ENCODE data around the gene TNNC1. TPM values are rescaled to one million over a fixed set of nuclear protein-coding genes. Genes with fewer than 3 reads are reported as not detected.
A peak's percentile ranks its signal among the peaks of the same experiment; 100 is the strongest.

TNNC1 gene
- total and polyA plus RNA-seq, 10 donors = 0.74 to 5.8 (median 1.9) TPM

DNA sequence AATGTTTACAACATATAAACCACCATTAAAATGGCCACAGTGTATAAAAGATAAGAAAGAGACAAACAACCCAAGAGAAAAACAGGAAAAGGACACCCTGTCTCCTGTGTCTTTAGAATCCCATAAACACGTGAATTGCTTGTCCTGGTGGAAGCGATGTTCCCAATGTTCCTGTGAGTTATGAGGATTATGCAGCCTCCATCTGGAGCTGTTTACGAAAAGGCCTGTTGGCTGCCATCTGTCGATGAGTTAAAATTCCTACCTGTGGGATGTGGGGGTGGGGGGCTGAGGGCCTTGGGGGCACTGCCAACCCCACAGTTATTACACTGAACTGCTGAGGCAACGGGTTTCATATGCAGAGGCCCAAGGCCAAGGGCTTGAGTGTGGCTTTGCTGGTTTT, 15.2 kb upstream of the TNNC1 start:
- H3K36me3 ChIP-seq = peaks cover 0 to 90% (median 45%) of the 10 kb centered on the region in 6 donors
- no peak for TF ChIP-seq POLR2AphosphoS5 (IDR thresholded peaks at IDR 0.05)
- TF ChIP-seq CTCF (IDR thresholded peaks at IDR 0.05 in 8 of 11, conservative IDR thresholded peaks at IDR 0.05 in 3 of 11) = no peak
- no peak for TF ChIP-seq POLR2A (IDR thresholded peaks at IDR 0.05)

DNA sequence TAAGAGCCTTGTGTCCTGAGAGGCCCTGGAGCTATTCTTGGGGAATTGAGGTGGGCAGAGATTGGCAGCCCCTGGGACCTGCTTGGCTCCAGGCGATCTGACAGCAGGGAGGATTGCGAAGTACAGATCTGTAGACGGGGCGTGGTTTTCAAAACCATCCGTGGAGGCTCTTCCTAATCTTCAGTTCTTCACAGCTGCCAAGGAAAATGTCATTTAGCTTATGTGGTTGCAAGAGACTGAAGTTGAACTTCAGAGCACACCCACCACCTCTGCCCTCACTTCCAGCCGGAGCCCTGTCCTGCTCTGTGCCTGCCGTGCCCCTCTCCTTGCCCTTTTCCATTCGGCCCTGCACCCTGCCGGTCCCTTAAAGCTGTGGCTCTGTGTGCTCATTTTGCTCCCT, 14.5 kb upstream of the TNNC1 start:
- intact Hi-C loops (cut with DNase I; ENCODE audit: low total_unique reads) = no loop called here
- 66 to 85% (median 73%) methylated on average over 9 of the region's 9 CpGs for WGBS, 5 donors
- Histone ChIP-seq H3K4me3 (no peak overlapping the region), H3K27ac (no peak overlapping the region), H3K27me3 (replicated peaks in 1 of 7) (no peaks in the 10 kb centered on the region), H3K36me3 (peaks cover 0 to 88% (median 39%) of the 10 kb centered on the region in 6 donors), H3K9me3 (no peaks in the 10 kb centered on the region), H3K4me1 (peaks cover 0 to 37% (median 9%) of the 10 kb centered on the region in 6 donors)
- no peak for TF ChIP-seq POLR2A (IDR thresholded peaks at IDR 0.05)
- no peak for TF ChIP-seq POLR2AphosphoS5 (IDR thresholded peaks at IDR 0.05)
- no peak for TF ChIP-seq CTCF (IDR thresholded peaks at IDR 0.05 in 8 of 11, conservative IDR thresholded peaks at IDR 0.05 in 3 of 11)
- no peak for DNase-seq

More for the DNA sequence above, 15.2 kb upstream of the TNNC1 start:
- no peak for DNase-seq
- peaks cover 0 to 31% (median 8%) of the 10 kb centered on the region in 6 donors for H3K4me1 ChIP-seq
- intact Hi-C loops (cut with DNase I; ENCODE audit: low total_unique reads) = no loop called here
- no peak overlapping the region for H3K27ac ChIP-seq
- no peaks in the 10 kb centered on the region for H3K9me3 ChIP-seq
- H3K27me3 ChIP-seq (replicated peaks in 1 of 7) = no peaks in the 10 kb centered on the region
- no peak overlapping the region for H3K4me3 ChIP-seq
- WGBS, 5 donors = 86 to 92% (median 88%) methylated on average over 5 of the region's 5 CpGs

DNA sequence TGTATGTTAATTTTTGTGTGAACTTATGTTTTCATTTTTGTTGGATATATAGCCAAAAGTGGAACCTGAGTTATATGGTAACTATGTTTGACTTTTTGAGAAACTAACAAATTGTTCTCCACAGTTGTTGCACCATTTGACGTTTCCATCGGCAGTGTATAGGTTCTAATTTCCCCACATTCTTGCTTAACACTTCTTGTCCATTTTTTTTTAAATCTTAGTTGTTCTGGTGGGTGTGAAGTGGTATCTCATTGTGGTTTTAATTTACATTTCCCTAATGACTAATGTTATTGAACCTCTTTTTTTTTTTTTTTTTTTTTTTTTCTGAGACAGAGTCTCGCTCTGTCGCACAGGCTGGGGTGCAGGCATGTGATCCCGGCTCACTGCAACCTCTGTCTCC, 9.6 kb upstream of the TNNC1 start:
- Histone ChIP-seq H3K27me3 (replicated peaks in 1 of 7) (no peaks in the 10 kb centered on the region), H3K4me3 (no peak overlapping the region), H3K9me3 (no peaks in the 10 kb centered on the region), H3K27ac (peak overlapping the region in 1 of 8 donors; percentile 35), H3K36me3 (peaks cover 0 to 91% (median 41%) of the 10 kb centered on the region in 6 donors), H3K4me1 (peaks cover 0 to 46% (median 13%) of the 10 kb centered on the region in 6 donors)
- DNase-seq = no peak
- intact Hi-C loops (cut with DNase I; ENCODE audit: low total_unique reads) = no loop called here
- 46 to 77% (median 66%) methylated on average over 5 of the region's 5 CpGs for WGBS, 5 donors
- TF ChIP-seq CTCF (IDR thresholded peaks at IDR 0.05 in 8 of 11, conservative IDR thresholded peaks at IDR 0.05 in 3 of 11) (no peak), POLR2AphosphoS5 (IDR thresholded peaks at IDR 0.05) (no peak), POLR2A (IDR thresholded peaks at IDR 0.05) (no peak)

DNA sequence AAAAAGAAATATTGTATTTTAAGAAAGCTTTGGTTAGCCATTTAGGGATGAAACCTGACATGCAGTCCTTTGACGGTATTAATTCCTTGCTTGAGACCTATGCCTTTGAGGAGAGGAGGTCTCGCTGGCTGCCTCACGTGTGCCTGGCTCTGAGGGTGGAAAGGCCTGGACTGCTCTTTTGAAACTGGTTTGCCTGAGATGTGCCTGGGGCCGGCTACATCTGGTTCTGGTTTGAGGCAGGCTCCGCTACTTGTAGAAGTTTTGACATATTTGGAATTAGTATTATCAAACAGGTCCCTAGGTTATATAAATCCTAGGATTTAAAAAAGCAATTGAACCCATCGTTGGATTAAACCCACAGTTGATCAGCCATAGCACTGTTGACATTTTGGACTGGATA, 8.0 kb upstream of the TNNC1 start:
- H3K36me3 ChIP-seq = peaks cover 0 to 85% (median 42%) of the 10 kb centered on the region in 6 donors
- H3K27ac ChIP-seq = no peak overlapping the region
- no peak for TF ChIP-seq POLR2A (IDR thresholded peaks at IDR 0.05)
- no peak for TF ChIP-seq CTCF (IDR thresholded peaks at IDR 0.05 in 8 of 11, conservative IDR thresholded peaks at IDR 0.05 in 3 of 11)
- no peak for TF ChIP-seq POLR2AphosphoS5 (IDR thresholded peaks at IDR 0.05)
- no peak for DNase-seq
- H3K9me3 ChIP-seq = no peaks in the 10 kb centered on the region
- no peak overlapping the region for H3K4me3 ChIP-seq
- intact Hi-C loops (cut with DNase I; ENCODE audit: low total_unique reads) = no loop called here
- WGBS, 5 donors = 86 to 95% (median 93%) methylated on average over 6 of the region's 6 CpGs
- H3K4me1 ChIP-seq = peaks cover 5 to 49% (median 22%) of the 10 kb centered on the region in 6 donors
- H3K27me3 ChIP-seq (replicated peaks in 1 of 7) = no peaks in the 10 kb centered on the region

Measured in spleen (tissue), 11 donors.